ENCODE data around the gene SPDYE4. TPM values are rescaled to one million over a fixed set of nuclear protein-coding genes. Genes with fewer than 3 reads are reported as not detected.

Gene SPDYE4
- total RNA-seq, 1 donor from 2014 or later = not detected

DNA sequence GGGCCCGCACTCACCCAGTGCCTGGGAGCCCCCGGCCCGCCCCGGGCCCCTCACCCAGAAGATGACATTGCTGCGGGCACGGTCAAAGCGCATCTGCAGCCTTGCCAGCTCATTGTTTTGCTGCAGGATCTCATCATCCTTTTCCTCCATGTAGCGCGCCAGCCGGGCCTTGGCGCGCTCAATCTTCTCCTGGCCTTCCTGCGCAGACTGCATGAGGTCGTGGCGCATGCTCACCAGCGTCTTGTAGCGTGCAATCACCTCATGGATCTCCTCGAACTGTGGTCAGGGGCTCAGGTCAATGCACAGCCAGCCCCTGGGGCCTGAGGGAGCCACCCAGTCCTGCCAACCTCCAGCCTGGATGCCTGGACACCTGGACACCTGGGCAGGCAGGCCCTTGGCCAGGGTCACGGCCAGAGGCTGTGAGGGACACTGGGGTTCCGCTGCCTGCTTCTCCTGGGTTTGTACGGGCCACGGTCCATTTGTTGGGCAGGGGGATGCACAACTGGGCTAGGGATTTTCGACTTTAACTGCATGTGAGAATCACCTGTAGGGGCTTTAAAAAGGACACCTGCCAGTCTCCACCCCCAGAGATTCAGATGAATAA lies 22.9 kb downstream of the SPDYE4 start:
- no peaks in the 10 kb centered on the region for H3K4me1 ChIP-seq (ENCODE audit: insufficient read depth, low read length)
- peaks cover 20% of the 10 kb centered on the region for H3K27me3 Mint-ChIP-seq (ENCODE audit: low read depth, unreplicated experiment)
- H3K27ac Mint-ChIP-seq (ENCODE audit: unreplicated experiment) = no peak overlapping the region
- no peak overlapping the region for H3K4me3 Mint-ChIP-seq (ENCODE audit: unreplicated experiment)
- no peak overlapping the region for H2AFZ ChIP-seq (ENCODE audit: low read depth, low read length)
- H3K36me3 ChIP-seq (ENCODE audit: insufficient read depth, low read length) = no peaks in the 10 kb centered on the region
- no peak overlapping the region for H3K9ac ChIP-seq (ENCODE audit: low read length)
- no peak overlapping the region for H3K27ac ChIP-seq (ENCODE audit: low read depth, low read length)
- peaks cover 8% of the 10 kb centered on the region for H3K27me3 ChIP-seq (ENCODE audit: insufficient read depth, low read length)
- H3K4me2 ChIP-seq (ENCODE audit: low read length) = no peak overlapping the region
- H3K9me3 ChIP-seq (ENCODE audit: insufficient read depth, low read depth, low read length) = no peaks in the 10 kb centered on the region
- H3K4me1 Mint-ChIP-seq (ENCODE audit: low read depth, unreplicated experiment) = peaks cover 7% of the 10 kb centered on the region
- H3K36me3 Mint-ChIP-seq (ENCODE audit: low read depth, unreplicated experiment) = no peaks in the 10 kb centered on the region
- H4K20me1 ChIP-seq (ENCODE audit: insufficient read depth, low read length) = no peaks in the 10 kb centered on the region
- no peak overlapping the region for H3K4me3 ChIP-seq (ENCODE audit: insufficient read depth, low read depth, low read length)
- no peaks in the 10 kb centered on the region for H3K9me3 Mint-ChIP-seq (ENCODE audit: unreplicated experiment)
- DNase-seq (ENCODE audit: low read depth) (no peak), FAIRE-seq (no peak)
- H3K79me2 ChIP-seq (ENCODE audit: insufficient read depth, low read length) = no peaks in the 10 kb centered on the region
- TF ChIP-seq, protein P1, sequence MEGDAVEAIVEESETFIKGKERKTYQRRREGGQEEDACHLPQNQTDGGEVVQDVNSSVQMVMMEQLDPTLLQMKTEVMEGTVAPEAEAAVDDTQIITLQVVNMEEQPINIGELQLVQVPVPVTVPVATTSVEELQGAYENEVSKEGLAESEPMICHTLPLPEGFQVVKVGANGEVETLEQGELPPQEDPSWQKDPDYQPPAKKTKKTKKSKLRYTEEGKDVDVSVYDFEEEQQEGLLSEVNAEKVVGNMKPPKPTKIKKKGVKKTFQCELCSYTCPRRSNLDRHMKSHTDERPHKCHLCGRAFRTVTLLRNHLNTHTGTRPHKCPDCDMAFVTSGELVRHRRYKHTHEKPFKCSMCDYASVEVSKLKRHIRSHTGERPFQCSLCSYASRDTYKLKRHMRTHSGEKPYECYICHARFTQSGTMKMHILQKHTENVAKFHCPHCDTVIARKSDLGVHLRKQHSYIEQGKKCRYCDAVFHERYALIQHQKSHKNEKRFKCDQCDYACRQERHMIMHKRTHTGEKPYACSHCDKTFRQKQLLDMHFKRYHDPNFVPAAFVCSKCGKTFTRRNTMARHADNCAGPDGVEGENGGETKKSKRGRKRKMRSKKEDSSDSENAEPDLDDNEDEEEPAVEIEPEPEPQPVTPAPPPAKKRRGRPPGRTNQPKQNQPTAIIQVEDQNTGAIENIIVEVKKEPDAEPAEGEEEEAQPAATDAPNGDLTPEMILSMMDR (IDR thresholded peaks at IDR 0.05; ENCODE audit: insufficient read depth, low read depth, low read length) = no peak
- TF ChIP-seq EZH2 (IDR thresholded peaks at IDR 0.05; ENCODE audit: insufficient read depth, low read length) = no peak

DNA sequence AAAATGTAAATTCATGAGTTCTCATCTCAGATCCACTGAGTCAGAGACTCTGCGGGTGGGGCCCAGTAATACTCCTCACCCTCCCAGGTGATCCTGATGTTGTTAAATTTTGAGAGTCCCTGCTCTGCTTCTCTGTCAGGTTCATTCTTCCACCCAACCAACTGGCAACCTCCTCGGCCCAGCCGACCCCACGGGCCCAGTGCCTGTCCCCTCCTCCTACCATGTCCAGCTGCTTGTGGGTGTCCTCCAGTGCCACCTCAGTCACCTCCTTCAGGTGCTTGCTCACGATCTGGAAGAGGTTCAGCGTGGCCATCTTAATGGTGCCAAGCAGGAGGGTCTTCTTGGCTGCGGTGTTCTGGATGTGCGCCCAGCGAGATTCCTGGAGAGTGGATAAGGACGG lies 23.5 kb downstream of the SPDYE4 start:
- Histone ChIP-seq H3K79me2 (ENCODE audit: insufficient read depth, low read length) (no peaks in the 10 kb centered on the region), H3K4me1 (ENCODE audit: insufficient read depth, low read length) (no peaks in the 10 kb centered on the region), H3K9me3 (ENCODE audit: insufficient read depth, low read depth, low read length) (no peaks in the 10 kb centered on the region), H3K9ac (ENCODE audit: low read length) (no peak overlapping the region), H4K20me1 (ENCODE audit: insufficient read depth, low read length) (no peaks in the 10 kb centered on the region), H3K4me3 (ENCODE audit: insufficient read depth, low read depth, low read length) (no peak overlapping the region), H3K27ac (ENCODE audit: low read depth, low read length) (no peak overlapping the region), H3K27me3 (ENCODE audit: insufficient read depth, low read length) (peaks cover 8% of the 10 kb centered on the region), H2AFZ (ENCODE audit: low read depth, low read length) (no peak overlapping the region), H3K36me3 (ENCODE audit: insufficient read depth, low read length) (no peaks in the 10 kb centered on the region), H3K4me2 (ENCODE audit: low read length) (no peak overlapping the region)
- H3K4me1 Mint-ChIP-seq (ENCODE audit: low read depth, unreplicated experiment) = peaks cover 7% of the 10 kb centered on the region
- H3K9me3 Mint-ChIP-seq (ENCODE audit: unreplicated experiment) = no peaks in the 10 kb centered on the region
- FAIRE-seq (no peak), DNase-seq (ENCODE audit: low read depth) (no peak)
- TF ChIP-seq EZH2 (IDR thresholded peaks at IDR 0.05; ENCODE audit: insufficient read depth, low read length) = no peak
- TF ChIP-seq, protein P1 (IDR thresholded peaks at IDR 0.05; ENCODE audit: insufficient read depth, low read depth, low read length) = no peak
- no peak overlapping the region for H3K27ac Mint-ChIP-seq (ENCODE audit: unreplicated experiment)
- H3K4me3 Mint-ChIP-seq (ENCODE audit: unreplicated experiment) = no peak overlapping the region
- H3K36me3 Mint-ChIP-seq (ENCODE audit: low read depth, unreplicated experiment) = no peaks in the 10 kb centered on the region
- peaks cover 18% of the 10 kb centered on the region for H3K27me3 Mint-ChIP-seq (ENCODE audit: low read depth, unreplicated experiment)

DNA sequence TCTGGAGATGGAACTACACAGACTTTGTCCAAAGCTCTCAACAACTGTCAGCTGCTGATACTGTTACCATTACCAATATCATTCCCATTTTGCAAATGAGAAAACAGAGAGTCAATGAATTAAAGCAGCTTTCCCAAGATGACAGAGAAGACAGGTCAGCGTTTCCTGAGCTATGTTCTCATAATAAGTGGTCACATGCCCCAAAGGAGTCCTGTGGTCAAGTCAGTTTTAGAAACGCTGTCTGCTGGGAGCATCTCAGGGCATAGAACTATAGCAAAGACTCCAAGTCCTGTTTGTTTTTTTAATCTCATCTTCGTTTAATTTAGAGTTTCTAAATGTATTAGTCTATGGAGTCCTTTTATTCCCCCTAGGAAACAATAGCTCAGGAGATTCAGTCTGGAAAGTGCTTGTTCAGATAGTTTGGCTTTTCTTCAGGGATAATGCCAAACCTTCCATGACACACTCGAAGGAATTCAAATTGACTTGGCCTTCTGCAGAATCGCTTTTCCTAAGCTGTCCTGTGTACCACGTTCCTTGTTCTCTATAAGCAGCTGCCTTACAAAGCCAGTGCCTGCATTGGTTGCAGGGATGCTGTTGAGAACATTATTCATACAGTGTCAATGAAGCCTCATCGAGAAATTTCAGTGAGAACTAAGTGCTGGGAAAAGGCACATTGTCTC lies 25.8 kb downstream of the SPDYE4 start:
- no peak overlapping the region for H3K9ac ChIP-seq (ENCODE audit: low read length)
- Mint-ChIP-seq H3K4me1 (ENCODE audit: low read depth, unreplicated experiment) (peaks cover 2% of the 10 kb centered on the region), H3K36me3 (ENCODE audit: low read depth, unreplicated experiment) (no peaks in the 10 kb centered on the region), H3K27ac (ENCODE audit: unreplicated experiment) (no peak overlapping the region), H3K4me3 (ENCODE audit: unreplicated experiment) (no peak overlapping the region), H3K27me3 (ENCODE audit: low read depth, unreplicated experiment) (peaks cover 19% of the 10 kb centered on the region), H3K9me3 (ENCODE audit: unreplicated experiment) (no peaks in the 10 kb centered on the region)
- no peak overlapping the region for H2AFZ ChIP-seq (ENCODE audit: low read depth, low read length)
- H3K27ac ChIP-seq (ENCODE audit: low read depth, low read length) = no peak overlapping the region
- no peaks in the 10 kb centered on the region for H3K79me2 ChIP-seq (ENCODE audit: insufficient read depth, low read length)
- FAIRE-seq (no peak), DNase-seq (ENCODE audit: low read depth) (peak; percentile 38)
- peaks cover 6% of the 10 kb centered on the region for H3K27me3 ChIP-seq (ENCODE audit: insufficient read depth, low read length)
- no peaks in the 10 kb centered on the region for H3K4me1 ChIP-seq (ENCODE audit: insufficient read depth, low read length)
- H3K9me3 ChIP-seq (ENCODE audit: insufficient read depth, low read depth, low read length) = no peaks in the 10 kb centered on the region
- no peaks in the 10 kb centered on the region for H4K20me1 ChIP-seq (ENCODE audit: insufficient read depth, low read length)
- no peak overlapping the region for H3K4me2 ChIP-seq (ENCODE audit: low read length)
- H3K4me3 ChIP-seq (ENCODE audit: insufficient read depth, low read depth, low read length) = no peak overlapping the region
- TF ChIP-seq, protein P1 (IDR thresholded peaks at IDR 0.05; ENCODE audit: insufficient read depth, low read depth, low read length) = no peak
- TF ChIP-seq EZH2 (IDR thresholded peaks at IDR 0.05; ENCODE audit: insufficient read depth, low read length) = no peak
- no peaks in the 10 kb centered on the region for H3K36me3 ChIP-seq (ENCODE audit: insufficient read depth, low read length)

Measured in astrocyte (in vitro differentiated cells and primary cell).